HepG2 (cell line): ENCODE measurements around the gene POLE3. TPM values are rescaled to one million over a fixed set of nuclear protein-coding genes. Genes with fewer than 3 reads are reported as not detected.

Source experiments
- ATAC-seq: fragments of 200-7000 bp; cut with Tn5 transposase; 3 replicates; pipeline ENCODE4 v1.9.1; 2020; ENCODE audit warnings: mild to moderate bottlenecking, moderate library complexity
- BruUV-seq: library from RNA; stranded (reverse); fragments of 400-500 nt; replicated peaks from 2 replicates; lab custom pipeline; 2021; lab: Mats Ljungman, UMichigan
- CTCF ChIA-PET: fragments of 300-600 bp; formaldehyde crosslinking; extraction: SDS; loops from one replicate; lab custom pipeline; 2021; ENCODE audit warnings: low total read pairs, inconsistent platforms, low intra/inter-chr PET ratio; lab: Yijun Ruan, JAX
- POLR2A ChIA-PET: fragments of 350-600 bp; sonication (Branson Sonifier 250); formaldehyde crosslinking; loops from one replicate; lab custom pipeline; 2020; ENCODE audit warnings: antibody characterized with exemption, inconsistent platforms; lab: Yijun Ruan, JAX
- DNase-seq: peaks from one replicate; pipeline ENCODE4 v3.0.0-alpha.2; 2015; ENCODE audit warnings: low spot score
- FAIRE-seq: peaks from 3 replicates; lab custom pipeline; 2011; peaks lifted over from hg19 to GRCh38; lab: Jason Lieb, UNC
- H2AFZ ChIP-seq: one replicate; pipeline ENCODE4 v1.6.1; 2011; ENCODE audit warnings: low read length, inconsistent platforms
- H3K27ac ChIP-seq: fragments of 300-600 bp; 3 replicates; pipeline ENCODE4 v1.8.0; 2011; ENCODE audit warnings: mixed run types, mild to moderate bottlenecking, mixed read lengths, low read length, inconsistent platforms; ENCODE audit not compliant: insufficient read depth; ENCODE audit errors: extremely low read length
- H3K27me3 ChIP-seq, 2 experiments: fragments of 200-600 bp in 1 of 2; 2 replicates in 1 of 2; 3 replicates in 1 of 2; pipeline versions ENCODE4 v1.6.0 to v1.8.0; 2011; ENCODE audit warnings: low read length in 2 of 2, mild to moderate bottlenecking in 2 of 2, moderate library complexity in 2 of 2, inconsistent platforms in 1 of 2; ENCODE audit not compliant: insufficient read depth in 2 of 2, control insufficient read depth in 1 of 2
- H3K36me3 ChIP-seq, 2 experiments: fragments of 200-600 bp in 1 of 2; replicated peaks in 1 of 2; 2 replicates in 1 of 2; 3 replicates in 1 of 2; pipeline versions ENCODE4 v1.5.1 to v1.8.0; 2011; ENCODE audit warnings: low read length in 2 of 2, inconsistent platforms in 1 of 2; ENCODE audit not compliant: insufficient read depth in 2 of 2, control insufficient read depth in 1 of 2
- H3K4me1 ChIP-seq: 2 replicates; pipeline ENCODE4 v1.5.1; 2012; ENCODE audit warnings: low read length, inconsistent platforms; ENCODE audit not compliant: insufficient read depth
- H3K4me2 ChIP-seq: 2 replicates; pipeline ENCODE4 v1.6.0; 2011; ENCODE audit warnings: low read depth, low read length, inconsistent platforms
- H3K4me3 ChIP-seq, 3 experiments: fragments of 200-600 bp in 1 of 3; sonication (generic), shearing (Covaris generic) in 1 of 3; replicated peaks in 1 of 3; 2 replicates each; pipeline ENCODE4 v1.5.1; 2011 to 2016; ENCODE audit warnings: low read length in 3 of 3, inconsistent platforms in 2 of 3, low read depth in 2 of 3, mild to moderate bottlenecking in 2 of 3, control low read depth in 1 of 3, mixed read lengths in 1 of 3; ENCODE audit not compliant: insufficient read depth in 1 of 3
- H3K79me2 ChIP-seq: one replicate; pipeline ENCODE4 v1.6.1; 2011; ENCODE audit warnings: low read length, inconsistent platforms; ENCODE audit not compliant: insufficient read depth
- H3K9ac ChIP-seq: 2 replicates; pipeline ENCODE4 v1.6.0; 2011; ENCODE audit warnings: mild to moderate bottlenecking, low read depth, low read length, inconsistent platforms; ENCODE audit not compliant: insufficient read depth
- H3K9me3 ChIP-seq: 2 replicates; pipeline ENCODE4 v1.5.1; 2012; ENCODE audit warnings: mild to moderate bottlenecking, low read length
- H4K20me1 ChIP-seq: 2 replicates; pipeline ENCODE4 v1.6.0; 2011; ENCODE audit warnings: inconsistent platforms, mild to moderate bottlenecking, low read length, moderate library complexity; ENCODE audit not compliant: insufficient read depth
- KIAA2018 ChIP-seq: sonication (generic); formaldehyde crosslinking; IDR thresholded peaks from 2 replicates; pipeline ENCODE4 v1.5.0; 2020; ENCODE audit warnings: mild to moderate bottlenecking, missing genetic modification reagents, borderline replicate concordance
- MAX ChIP-seq: IDR thresholded peaks from 2 replicates; pipeline ENCODE4 v1.6.1; 2012; ENCODE audit warnings: inconsistent platforms
- ZBTB7A ChIP-seq: sonication (generic); formaldehyde crosslinking; IDR thresholded peaks from 2 replicates; pipeline ENCODE4 v1.8.0; 2022; ENCODE audit warnings: mild to moderate bottlenecking, missing genetic modification reagents
- ZNF33B ChIP-seq: sonication (generic); formaldehyde crosslinking; IDR thresholded peaks from 2 replicates; pipeline ENCODE4 v1.5.1; 2020; ENCODE audit warnings: mild to moderate bottlenecking, missing genetic modification reagents
- ZNF367 ChIP-seq: sonication (generic); formaldehyde crosslinking; IDR thresholded peaks from 2 replicates; pipeline ENCODE4 v1.4.0; 2020; ENCODE audit warnings: missing genetic modification reagents, borderline replicate concordance
- ZNF549 ChIP-seq: sonication (generic); formaldehyde crosslinking; IDR thresholded peaks from 2 replicates; pipeline ENCODE4 v1.5.0; 2020; ENCODE audit warnings: missing genetic modification reagents
- ZNF770 ChIP-seq: sonication (generic); formaldehyde crosslinking; IDR thresholded peaks from 2 replicates; pipeline ENCODE4 v1.5.0; 2020; ENCODE audit warnings: mild to moderate bottlenecking, missing genetic modification reagents
- WGBS: methylation state at CpG from one replicate; pipeline ENCODE4 v1.1.6; 2017; ENCODE audit warnings: low lambda C conversion rate; 5-methylcytosine and 5-hydroxymethylcytosine counted together
- in situ Hi-C: cut with HindIII; loops from 2 replicates; pipeline ENCODE4 v1.10.0; 2017; ENCODE audit warnings: low pct_unique_long_range_greater_than_20kb; ENCODE audit not compliant: extremely low pct_ligation_motif_present
- intact Hi-C: fragments of 100-400 bp; cut with micrococcal nuclease; formaldehyde crosslinking; loops from one replicate; pipeline ENCODE4 v1.10.0; 2022; ENCODE audit not compliant: unreplicated experiment
- polyA plus RNA-seq, 8 experiments: library from polyadenylated mRNA; depleted of rRNA in 3 of 8; stranded (reverse) in 7 of 8; unstranded in 1 of 8; fragments of >200 nt; fragmentation: Illumina TruSeq in 4 of 8; extraction: Trizol in 4 of 8; gene quantifications; 2 replicates each; pipeline versions ENCODE4 v1.2.1 to v1.2.3, GENCODE V29; 2011 to 2016; ENCODE audit warnings: low read depth in 4 of 8, missing spikeins in 1 of 8, mixed read lengths in 1 of 8; ENCODE audit not compliant: insufficient read depth in 1 of 8
- total RNA-seq, 5 experiments: library from RNA; depleted of rRNA; stranded (reverse); fragments of >200 nt; fragmentation: Illumina TruSeq; extraction: Trizol; gene quantifications; 2 replicates each; pipeline ENCODE4 v1.2.3, GENCODE V29; 2016; ENCODE audit warnings: low read depth in 1 of 5

Gene POLE3
- total and polyA plus RNA-seq, 2 of the 13 experiments (the other 11 are each of a cell fraction or from before 2014, with no cell fraction given): 36.0 to 77.2 TPM

- Histone ChIP-seq H3K27me3 (no peaks in the 10 kb centered on the region), H3K4me3 (no peak overlapping the region), H3K27ac (no peak overlapping the region), H3K36me3 (no peaks in the 10 kb centered on the region), H2AFZ (no peak overlapping the region), H3K4me1 (peaks cover 42% of the 10 kb centered on the region), H3K9ac (no peak overlapping the region), H4K20me1 (no peaks in the 10 kb centered on the region), H3K4me2 (no peak overlapping the region), H3K79me2 (no peaks in the 10 kb centered on the region), H3K9me3 (no peaks in the 10 kb centered on the region)
- ChIA-PET POLR2A (no interaction called here), CTCF (no interaction called here)
- BruUV-seq: no TSS peak
- intact Hi-C loops (no loop called here), in situ Hi-C loops (no loop called here)
- FAIRE-seq: no peak
- ATAC-seq: no peak
- 67% methylated on average over 4 of the region's 4 CpGs for WGBS
- TF ChIP-seq ZNF770 (CRISPR knock-in tag) (0 out of 2 replicates have a peak, but pooled peaks have one; percentile 34), ZNF549 (CRISPR knock-in tag) (no peak)
- DNase-seq: no peak
Measured at GRCh38 chr9:113452113-113452605, 41.7 kb upstream of the POLE3 start.

GRCh38 chr9:113449376-113449775 lies 38.9 kb upstream of the POLE3 start:
- DNase-seq (no peak), FAIRE-seq (no peak), ATAC-seq (no peak)
- H4K20me1 ChIP-seq: no peaks in the 10 kb centered on the region
- POLR2A ChIA-PET: no interaction called here
- no peak overlapping the region for H3K9ac ChIP-seq
- no peak overlapping the region for H2AFZ ChIP-seq
- H3K4me1 ChIP-seq: peaks cover 29% of the 10 kb centered on the region
- no peak overlapping the region for H3K4me2 ChIP-seq
- H3K4me3 ChIP-seq: no peak overlapping the region
- in situ Hi-C loops (loop anchor here (5.0 kb wide), 2 partner anchors 143 to 208 kb away; no protein-coding TSS in a partner anchor), intact Hi-C loops (loop anchor here (5.0 kb wide), 1 partner anchor 58 kb away; no protein-coding TSS in a partner anchor)
- H3K9me3 ChIP-seq: no peaks in the 10 kb centered on the region
- 45% methylated on average over 2 of the region's 2 CpGs for WGBS
- no peaks in the 10 kb centered on the region for H3K27me3 ChIP-seq
- H3K27ac ChIP-seq: no peak overlapping the region
- CTCF ChIA-PET: no interaction called here
- H3K79me2 ChIP-seq: no peaks in the 10 kb centered on the region
- H3K36me3 ChIP-seq: no peaks in the 10 kb centered on the region
- no TSS peak for BruUV-seq
- TF ChIP-seq KIAA2018 (no peak), ZNF367 (CRISPR knock-in tag) (no peak), ZNF33B (CRISPR knock-in tag) (no peak), ZBTB7A (CRISPR knock-in tag) (no peak), MAX (no peak)
